ENCODE data around the gene ZNF85.
"Not testable (repeated sequence)": the region's sequence is repeated elsewhere in the genome, so short reads cannot be mapped to it uniquely, and the experiment has no call there.

ZNF85 gene

GRCh38 chr19:20964798-20965197 is 41.7 kb downstream of the ZNF85 start:
- TF ChIP-seq, protein P1, sequence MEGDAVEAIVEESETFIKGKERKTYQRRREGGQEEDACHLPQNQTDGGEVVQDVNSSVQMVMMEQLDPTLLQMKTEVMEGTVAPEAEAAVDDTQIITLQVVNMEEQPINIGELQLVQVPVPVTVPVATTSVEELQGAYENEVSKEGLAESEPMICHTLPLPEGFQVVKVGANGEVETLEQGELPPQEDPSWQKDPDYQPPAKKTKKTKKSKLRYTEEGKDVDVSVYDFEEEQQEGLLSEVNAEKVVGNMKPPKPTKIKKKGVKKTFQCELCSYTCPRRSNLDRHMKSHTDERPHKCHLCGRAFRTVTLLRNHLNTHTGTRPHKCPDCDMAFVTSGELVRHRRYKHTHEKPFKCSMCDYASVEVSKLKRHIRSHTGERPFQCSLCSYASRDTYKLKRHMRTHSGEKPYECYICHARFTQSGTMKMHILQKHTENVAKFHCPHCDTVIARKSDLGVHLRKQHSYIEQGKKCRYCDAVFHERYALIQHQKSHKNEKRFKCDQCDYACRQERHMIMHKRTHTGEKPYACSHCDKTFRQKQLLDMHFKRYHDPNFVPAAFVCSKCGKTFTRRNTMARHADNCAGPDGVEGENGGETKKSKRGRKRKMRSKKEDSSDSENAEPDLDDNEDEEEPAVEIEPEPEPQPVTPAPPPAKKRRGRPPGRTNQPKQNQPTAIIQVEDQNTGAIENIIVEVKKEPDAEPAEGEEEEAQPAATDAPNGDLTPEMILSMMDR (IDR thresholded peaks at IDR 0.05; ENCODE audit: insufficient read depth, low read depth, low read length, missing control alignments) = no peak
- no peak for DNase-seq (ENCODE audit: low read depth)
- H3K4me3 ChIP-seq (ENCODE audit: low read length) = no peak overlapping the region

DNA sequence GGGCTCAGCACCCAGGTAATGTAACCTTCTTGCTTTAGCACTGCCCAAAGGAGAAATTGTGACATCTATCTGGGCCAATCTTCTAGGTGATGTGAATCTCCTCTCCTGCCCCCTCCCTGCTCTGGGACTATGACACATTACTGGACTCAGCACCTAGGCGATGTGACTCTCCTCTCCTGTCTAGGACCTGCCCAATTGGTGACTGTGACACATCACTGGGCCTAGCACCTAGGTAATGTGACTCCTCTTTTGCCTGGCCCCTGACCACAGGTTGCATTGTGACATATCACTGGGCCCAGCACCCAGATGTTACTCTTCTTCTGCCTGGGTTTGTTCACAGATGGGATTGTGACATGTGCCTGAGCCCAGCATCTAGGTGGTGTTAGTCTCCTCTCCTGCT is 45.0 kb downstream of the ZNF85 start:
- no peak overlapping the region for H3K4me3 ChIP-seq (ENCODE audit: low read length)
- TF ChIP-seq, protein P1 (IDR thresholded peaks at IDR 0.05; ENCODE audit: insufficient read depth, low read depth, low read length, missing control alignments) = no peak
- peak; percentile 5 for DNase-seq (ENCODE audit: low read depth)

DNA sequence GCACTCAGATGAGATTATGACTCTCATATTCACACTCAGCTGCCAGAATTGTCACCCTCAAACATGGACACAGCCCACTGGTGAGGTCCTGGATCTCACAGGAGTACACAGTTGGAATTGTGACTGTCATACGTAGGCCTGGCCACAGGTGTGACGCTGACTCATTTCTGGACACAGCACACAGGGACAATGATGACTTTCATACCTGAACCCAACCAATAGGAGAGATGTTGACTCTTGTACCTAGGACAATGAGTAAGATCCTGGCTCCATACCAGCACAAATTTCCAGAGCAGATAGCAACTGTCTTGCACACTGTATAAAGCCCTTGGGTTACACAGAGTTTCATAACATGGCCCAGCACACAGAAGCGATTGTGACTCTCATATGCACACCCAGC is 46.4 kb downstream of the ZNF85 start:
- TF ChIP-seq, protein P1 (IDR thresholded peaks at IDR 0.05; ENCODE audit: insufficient read depth, low read depth, low read length, missing control alignments) = no peak
- no peak overlapping the region for H3K4me3 ChIP-seq (ENCODE audit: low read length)
- DNase-seq (ENCODE audit: low read depth) = peak; percentile 28

GRCh38 chr19:20969898-20970297 is 46.8 kb downstream of the ZNF85 start:
- H3K4me3 ChIP-seq (ENCODE audit: low read length) = no peak overlapping the region
- peak; percentile 15 for DNase-seq (ENCODE audit: low read depth)
- TF ChIP-seq, protein P1 (IDR thresholded peaks at IDR 0.05; ENCODE audit: insufficient read depth, low read depth, low read length, missing control alignments) = no peak

- not testable (repeated sequence) for DNase-seq (ENCODE audit: low read depth); H3K4me3 ChIP-seq (ENCODE audit: low read length)
Measured at GRCh38 chr19:20992788-20993187, 69.7 kb downstream of the ZNF85 start.

DNA sequence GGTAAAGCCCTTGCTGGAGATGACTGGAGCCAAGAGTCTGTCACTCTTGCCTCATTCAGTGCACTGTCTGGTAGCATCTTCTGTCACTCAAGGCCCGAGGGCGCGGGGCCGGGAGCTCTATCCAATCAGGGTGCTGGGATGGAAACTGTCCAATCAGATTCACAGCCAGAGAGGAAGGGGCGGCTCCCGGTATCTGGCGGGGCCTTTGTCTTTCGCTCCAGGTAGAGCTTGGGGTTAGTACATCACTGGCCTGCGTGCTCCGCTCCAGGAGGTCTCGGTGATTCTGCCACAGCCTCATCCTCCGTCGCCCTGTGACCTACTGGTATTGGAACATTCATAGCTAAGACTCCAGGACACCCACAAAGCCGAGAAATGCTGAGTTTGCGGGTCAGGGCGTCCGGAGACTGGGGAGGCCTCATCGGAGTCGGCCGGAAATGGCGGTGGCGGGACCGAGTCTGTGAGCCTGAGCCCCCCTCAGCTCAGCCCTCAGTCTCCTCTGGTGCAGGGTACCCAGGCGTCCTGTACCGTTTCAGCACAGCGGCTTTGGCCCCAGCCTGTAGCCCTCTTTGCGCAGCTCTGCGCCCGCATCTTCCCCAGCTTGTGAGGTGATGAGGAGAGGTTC is 76.8 kb downstream of the ZNF85 start:
- H3K4me3 ChIP-seq (ENCODE audit: low read length) = peak overlapping the region; percentile 59
- peak; percentile 90 for DNase-seq (ENCODE audit: low read depth)
- TF ChIP-seq, protein P1 (IDR thresholded peaks at IDR 0.05; ENCODE audit: insufficient read depth, low read depth, low read length, missing control alignments) = no peak

Measured in epithelial cell of esophagus (primary cell).